IPS DF 6.9 (cell line): ENCODE measurements around the gene PABPC1L2B.
"Not testable (repeated sequence)": the region's sequence is repeated elsewhere in the genome, so short reads cannot be mapped to it uniquely, and the experiment has no call there.

Experiments used
- DNase-seq: peaks from one replicate; pipeline ENCODE4 v3.0.0-alpha.2; 2013; ENCODE audit warnings: low read depth, low spot score
- H3K27ac ChIP-seq: one replicate; pipeline ENCODE4 v1.5.1; 2013; ENCODE audit warnings: low read length, control low read depth
- H3K27me3 ChIP-seq: 2 replicates; pipeline ENCODE4 v1.6.1; 2013; ENCODE audit warnings: mild to moderate bottlenecking, low read length; ENCODE audit not compliant: control insufficient read depth, insufficient read depth
- H3K36me3 ChIP-seq: 2 replicates; pipeline ENCODE4 v1.6.1; 2013; ENCODE audit warnings: low read length; ENCODE audit not compliant: control insufficient read depth, insufficient read depth
- H3K4me1 ChIP-seq: 2 replicates; pipeline ENCODE4 v1.6.1; 2013; ENCODE audit warnings: low read length; ENCODE audit not compliant: control insufficient read depth, insufficient read depth
- H3K4me3 ChIP-seq: 2 replicates; pipeline ENCODE4 v1.5.1; 2013; ENCODE audit warnings: mild to moderate bottlenecking, low read length
- H3K9me3 ChIP-seq: 2 replicates; pipeline ENCODE4 v1.6.1; 2013; ENCODE audit warnings: low read length, inconsistent platforms; ENCODE audit not compliant: control insufficient read depth, insufficient read depth
- WGBS: extraction: QIAGEN DNeasy Blood & Tissue Kit; methylation state at CpG from one replicate; pipeline ENCODE4 v1.1.7; 2013; ENCODE audit warnings: mixed read lengths, missing lambda C conversion rate; ENCODE audit not compliant: insufficient read length, insufficient coverage; 5-methylcytosine and 5-hydroxymethylcytosine counted together

Gene PABPC1L2B

DNA sequence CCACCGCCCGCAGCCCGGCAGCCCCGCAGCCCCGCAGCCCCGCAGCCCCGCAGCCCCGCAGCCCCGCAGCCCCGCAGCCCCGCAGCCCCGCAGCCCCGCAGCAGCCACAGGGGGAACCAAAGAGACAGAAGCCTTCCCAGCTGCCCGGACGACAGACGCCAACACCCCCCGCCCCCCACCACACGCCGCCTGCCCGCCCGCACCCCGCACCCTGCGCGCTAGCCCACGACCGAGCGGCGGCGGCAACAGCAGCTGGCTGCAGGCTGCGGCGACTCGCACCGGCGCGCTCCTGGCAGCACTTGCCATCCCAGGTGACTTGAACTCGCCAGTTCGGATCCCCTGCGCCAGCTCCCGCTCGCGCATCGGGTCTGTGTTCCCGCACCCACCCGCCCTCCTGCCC, at the start of gene PABPC1L2B:
Gene PABPC1L2B, plus strand, starts transcription at position 207 of the 400 bp plus-strand sequence. CDS start 704 bp downstream, outside the sequence.
- H3K9me3 ChIP-seq, DNase-seq, H3K27ac ChIP-seq, H3K27me3 ChIP-seq, H3K36me3 ChIP-seq, H3K4me3 ChIP-seq, H3K4me1 ChIP-seq: not testable (repeated sequence)
- WGBS, result no CpG with 5 or more reads among the region's 44 CpGs

DNA sequence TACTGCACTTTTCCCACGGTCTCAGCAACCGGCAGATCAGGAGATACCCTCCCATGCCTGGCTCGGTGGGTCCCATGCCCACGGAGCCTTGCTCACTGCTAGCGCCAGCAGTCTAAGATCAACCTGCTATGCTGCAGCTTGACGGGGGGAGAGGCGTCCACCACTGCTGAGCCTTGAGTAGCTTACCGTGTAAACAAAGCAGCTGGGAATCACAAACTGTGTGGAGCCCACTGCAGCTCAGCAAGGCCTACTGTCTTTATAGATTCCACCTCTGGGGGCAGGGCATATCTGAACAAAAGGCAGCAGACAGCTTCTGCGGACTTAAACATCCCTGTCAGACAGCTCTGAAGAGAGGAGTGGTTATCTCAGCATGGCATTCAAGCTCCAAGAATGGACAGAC, 42.8 kb upstream of the PABPC1L2B start:
- not testable (repeated sequence) for H3K4me3 ChIP-seq, H3K27ac ChIP-seq, H3K9me3 ChIP-seq, H3K4me1 ChIP-seq, DNase-seq, H3K27me3 ChIP-seq, H3K36me3 ChIP-seq
- no CpG with 5 or more reads among the region's 9 CpGs for WGBS

DNA sequence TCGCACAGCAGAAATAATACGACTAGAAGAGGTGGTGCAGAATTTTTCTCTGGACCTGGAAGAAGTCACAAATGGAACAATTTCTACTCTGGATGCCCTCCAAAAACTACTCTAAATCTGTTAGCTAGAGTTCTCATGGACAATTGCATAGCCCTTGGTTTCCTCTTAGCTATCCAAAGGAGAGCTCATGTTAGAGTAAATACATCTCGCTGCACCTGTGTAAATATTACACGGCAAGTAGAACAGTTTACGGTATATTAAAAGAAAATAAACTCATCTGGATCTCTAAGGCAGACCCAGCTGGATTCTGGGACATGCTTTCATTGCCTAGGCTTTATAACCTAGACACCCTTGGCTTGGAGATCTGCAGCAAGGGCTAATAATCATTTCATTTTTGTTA, 30.9 kb upstream of the PABPC1L2B start:
- not testable (repeated sequence) for H3K4me3 ChIP-seq, H3K27ac ChIP-seq, H3K9me3 ChIP-seq, H3K4me1 ChIP-seq, DNase-seq, H3K36me3 ChIP-seq, H3K27me3 ChIP-seq
- no CpG with 5 or more reads among the region's 5 CpGs for WGBS

DNA sequence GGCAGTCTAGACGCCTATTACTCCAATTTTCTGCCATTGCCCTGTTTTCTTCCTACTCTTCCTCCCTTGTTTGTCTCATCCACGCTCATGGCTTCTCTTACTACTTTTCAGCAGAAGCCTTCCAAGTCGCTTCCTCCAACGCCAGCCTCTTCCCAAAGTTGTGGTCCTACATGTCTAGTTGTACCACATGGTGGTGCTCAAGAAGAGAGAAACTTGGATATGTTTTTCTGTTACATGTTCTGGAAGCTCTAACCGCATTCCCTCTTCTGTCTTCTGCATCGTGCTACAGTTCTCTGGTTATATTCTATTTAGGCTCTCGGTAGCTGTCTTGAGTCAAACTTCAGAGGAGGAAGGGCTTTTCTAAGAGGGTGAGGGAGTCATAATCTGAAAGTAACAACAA, 27.9 kb upstream of the PABPC1L2B start:
- H3K9me3 ChIP-seq, H3K36me3 ChIP-seq, H3K4me1 ChIP-seq, H3K4me3 ChIP-seq, DNase-seq, H3K27me3 ChIP-seq, H3K27ac ChIP-seq: not testable (repeated sequence)
- no CpG with 5 or more reads among the region's 7 CpGs for WGBS

DNA sequence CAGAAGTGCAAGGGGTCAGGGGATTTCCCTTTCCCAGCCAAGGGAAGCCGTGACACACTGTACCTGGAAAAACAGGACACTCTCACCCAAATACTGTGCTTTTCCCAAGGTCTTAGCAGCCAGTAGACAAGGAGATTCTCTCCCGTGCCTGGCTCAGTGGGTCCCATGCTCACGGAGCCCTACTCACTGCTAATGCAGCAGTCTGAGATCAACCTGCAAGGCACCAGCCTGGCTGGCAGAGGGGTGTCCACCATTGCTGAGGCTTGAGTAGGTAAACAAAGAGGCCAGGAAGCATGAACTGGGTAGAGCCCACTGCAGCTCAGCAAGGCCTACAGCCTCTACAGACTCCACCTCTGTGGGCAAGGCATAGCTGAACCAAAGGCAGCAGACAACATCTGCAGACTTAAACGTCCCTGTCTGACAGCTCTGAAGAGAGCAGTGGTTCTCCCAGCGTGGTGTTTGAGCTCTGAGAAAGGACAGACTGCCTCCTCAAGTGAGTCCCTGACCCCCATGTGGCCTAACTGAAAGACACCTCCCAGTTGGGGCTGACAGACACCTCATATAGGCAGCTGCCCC, 21.8 kb upstream of the PABPC1L2B start:
- no CpG with 5 or more reads among the region's 5 CpGs for WGBS

DNA sequence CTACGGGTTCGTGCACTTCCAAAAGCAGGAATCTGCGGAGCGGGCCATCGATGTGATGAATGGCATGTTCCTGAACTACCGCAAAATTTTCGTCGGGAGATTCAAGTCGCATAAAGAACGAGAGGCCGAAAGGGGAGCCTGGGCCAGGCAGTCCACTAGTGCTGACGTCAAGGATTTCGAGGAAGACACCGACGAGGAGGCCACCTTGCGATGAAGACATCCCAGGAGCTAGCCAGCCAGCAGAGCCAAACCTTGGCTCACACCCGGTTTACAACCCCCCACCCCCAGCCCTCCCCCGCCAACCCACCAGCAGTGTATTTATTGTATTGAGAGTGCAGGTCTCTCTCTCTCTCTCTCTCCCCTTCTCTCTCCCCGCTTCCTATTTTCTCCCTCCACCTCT, 1.3 kb downstream of the PABPC1L2B start:
- no CpG with 5 or more reads among the region's 19 CpGs for WGBS
- H3K27me3 ChIP-seq, H3K4me3 ChIP-seq, H3K4me1 ChIP-seq, DNase-seq, H3K27ac ChIP-seq, H3K9me3 ChIP-seq, H3K36me3 ChIP-seq: not testable (repeated sequence)

More for the DNA sequence above, 21.8 kb upstream of the PABPC1L2B start:
- H3K36me3 ChIP-seq, H3K27me3 ChIP-seq, H3K27ac ChIP-seq, H3K9me3 ChIP-seq, DNase-seq, H3K4me3 ChIP-seq, H3K4me1 ChIP-seq: not testable (repeated sequence)

DNA sequence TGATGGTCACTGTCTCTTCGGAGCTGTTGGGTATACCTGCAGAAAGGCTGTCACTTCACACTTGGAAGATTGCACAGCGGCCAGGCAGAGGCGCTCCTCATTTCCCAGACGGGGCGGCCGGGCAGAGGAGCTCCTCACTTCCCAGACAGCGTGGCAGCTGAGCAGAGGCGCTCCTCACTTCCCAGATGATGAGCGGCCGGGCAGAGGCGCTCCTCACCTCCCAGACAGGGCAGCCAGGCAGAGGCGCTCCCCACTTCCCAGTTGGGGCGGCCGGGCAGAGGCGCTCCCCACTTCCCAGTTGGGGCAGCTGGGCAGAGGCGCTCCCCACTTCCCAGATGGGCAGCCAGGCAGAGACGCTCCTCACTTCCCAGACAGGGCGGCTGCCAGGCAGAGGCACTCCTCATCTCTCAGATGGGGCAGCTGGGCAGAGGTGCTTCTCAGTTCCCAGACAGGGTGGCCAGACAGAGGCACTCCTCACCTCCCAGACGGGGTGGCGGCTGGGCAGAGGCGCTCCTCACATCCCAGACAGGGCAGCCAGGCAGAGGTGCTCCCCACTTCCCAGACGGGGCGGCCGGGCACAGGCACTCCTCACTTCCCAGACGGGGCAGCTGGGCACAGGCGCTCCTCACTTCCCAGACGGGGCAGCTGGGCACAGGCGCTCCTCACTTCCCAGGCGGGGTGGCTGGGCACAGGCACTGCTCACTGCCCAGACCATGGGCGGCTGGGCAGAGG, 18.8 kb downstream of the PABPC1L2B start:
- Histone ChIP-seq H3K4me3 (no peak overlapping the region), H3K9me3 (no peaks in the 10 kb centered on the region), H3K36me3 (no peaks in the 10 kb centered on the region), H3K27me3 (no peaks in the 10 kb centered on the region), H3K4me1 (no peaks in the 10 kb centered on the region), H3K27ac (no peak overlapping the region)
- no CpG with 5 or more reads among the region's 30 CpGs for WGBS
- no peak for DNase-seq

DNA sequence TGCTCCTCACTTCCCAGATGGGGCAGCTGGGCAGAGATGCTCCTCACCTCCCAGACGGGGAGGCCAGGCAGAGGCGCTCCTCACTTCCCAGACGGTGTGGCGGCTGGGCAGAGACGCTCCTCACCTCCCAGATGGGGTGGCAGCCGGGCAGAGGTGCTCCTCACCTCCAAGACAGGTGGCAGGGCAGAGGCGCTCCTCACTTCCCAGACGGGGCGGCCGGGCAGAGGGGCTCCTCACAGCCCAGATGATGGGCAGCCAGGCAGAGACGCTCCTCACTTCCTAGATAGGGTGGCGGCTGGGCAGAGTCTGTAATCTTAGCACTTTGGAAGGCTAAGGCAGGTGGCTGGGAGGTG, 19.3 kb downstream of the PABPC1L2B start:
- WGBS, result no CpG with 5 or more reads among the region's 12 CpGs
- H3K27me3 ChIP-seq, H3K4me1 ChIP-seq, H3K27ac ChIP-seq, H3K4me3 ChIP-seq, H3K36me3 ChIP-seq, DNase-seq, H3K9me3 ChIP-seq: not testable (repeated sequence)

DNA sequence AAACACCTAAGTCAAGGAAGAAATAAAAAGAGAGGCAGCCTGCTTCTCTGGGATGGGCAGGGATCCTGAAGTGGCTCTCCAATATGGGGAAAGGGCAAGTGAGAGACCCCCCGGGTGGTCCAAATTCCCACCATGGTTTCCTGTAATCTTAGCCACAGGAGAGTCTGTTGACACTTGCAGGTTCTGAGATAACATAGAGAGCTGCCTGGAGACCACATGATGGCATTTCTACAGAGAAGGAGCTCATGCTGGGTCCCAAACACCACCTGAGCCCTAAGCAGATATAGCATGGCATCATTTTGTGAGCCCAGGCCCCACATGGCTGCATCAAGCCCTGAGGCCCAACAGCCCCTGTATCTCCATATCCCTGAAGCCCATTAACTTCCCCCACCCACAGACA, 26.1 kb downstream of the PABPC1L2B start:
- H3K4me3 ChIP-seq, result no peak overlapping the region
- no peaks in the 10 kb centered on the region for H3K27me3 ChIP-seq
- H3K27ac ChIP-seq, result no peak overlapping the region
- no peaks in the 10 kb centered on the region for H3K36me3 ChIP-seq
- no peaks in the 10 kb centered on the region for H3K9me3 ChIP-seq
- no CpG with 5 or more reads among the region's 1 CpG for WGBS
- H3K4me1 ChIP-seq, result no peaks in the 10 kb centered on the region
- DNase-seq, result no peak
